ENCODE measurements around the gene CACNB2. TPM values are rescaled to one million over a fixed set of nuclear protein-coding genes. Genes with fewer than 3 reads are reported as not detected.
"Not testable (repeated sequence)": the region's sequence is repeated elsewhere in the genome, so short reads cannot be mapped to it uniquely, and the experiment has no call there.

The CACNB2 gene
- total RNA-seq, 2 donors from 2014 or later, result 4.5 to 56.7 TPM

DNA sequence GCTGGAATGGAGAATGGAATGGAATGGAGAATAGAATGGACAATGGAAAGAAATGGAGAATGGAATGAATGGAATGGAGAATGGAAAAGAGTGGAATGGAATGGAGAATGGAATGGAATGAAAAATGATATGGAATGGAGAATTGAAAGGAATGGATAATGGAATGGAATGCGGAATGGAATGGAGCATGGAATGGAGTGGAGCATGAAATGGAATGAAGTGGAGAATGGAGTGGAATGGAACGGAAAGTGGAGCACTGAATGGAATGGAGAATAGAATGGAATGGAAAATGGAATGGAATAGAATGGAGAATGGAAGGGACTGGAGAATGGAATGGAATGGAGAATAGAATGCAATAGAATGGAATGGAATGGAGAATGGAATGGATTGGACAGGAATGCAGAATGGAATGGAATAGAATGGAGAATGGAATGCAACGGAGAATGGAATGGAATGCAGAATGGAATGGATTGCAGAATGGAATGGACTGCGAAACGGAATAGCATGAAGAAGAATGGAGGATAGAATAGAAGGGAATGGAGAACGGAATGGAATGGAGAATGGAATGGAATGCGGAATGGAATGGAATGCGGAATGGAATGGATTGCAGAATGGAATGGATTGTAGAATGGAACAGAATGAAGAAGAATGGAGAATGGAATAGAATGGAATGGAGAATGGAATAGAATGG lies 421.8 kb downstream of the CACNB2 start:
- DNase-seq (ENCODE audit: low spot score) (no peak), ATAC-seq (ENCODE audit: insufficient number of reproducible peaks, low FRiP score, low read depth) (no peak)
- no peak overlapping the region for H3K27ac ChIP-seq
- H3K36me3 ChIP-seq, result no peaks in the 10 kb centered on the region
- TF ChIP-seq, protein P1, sequence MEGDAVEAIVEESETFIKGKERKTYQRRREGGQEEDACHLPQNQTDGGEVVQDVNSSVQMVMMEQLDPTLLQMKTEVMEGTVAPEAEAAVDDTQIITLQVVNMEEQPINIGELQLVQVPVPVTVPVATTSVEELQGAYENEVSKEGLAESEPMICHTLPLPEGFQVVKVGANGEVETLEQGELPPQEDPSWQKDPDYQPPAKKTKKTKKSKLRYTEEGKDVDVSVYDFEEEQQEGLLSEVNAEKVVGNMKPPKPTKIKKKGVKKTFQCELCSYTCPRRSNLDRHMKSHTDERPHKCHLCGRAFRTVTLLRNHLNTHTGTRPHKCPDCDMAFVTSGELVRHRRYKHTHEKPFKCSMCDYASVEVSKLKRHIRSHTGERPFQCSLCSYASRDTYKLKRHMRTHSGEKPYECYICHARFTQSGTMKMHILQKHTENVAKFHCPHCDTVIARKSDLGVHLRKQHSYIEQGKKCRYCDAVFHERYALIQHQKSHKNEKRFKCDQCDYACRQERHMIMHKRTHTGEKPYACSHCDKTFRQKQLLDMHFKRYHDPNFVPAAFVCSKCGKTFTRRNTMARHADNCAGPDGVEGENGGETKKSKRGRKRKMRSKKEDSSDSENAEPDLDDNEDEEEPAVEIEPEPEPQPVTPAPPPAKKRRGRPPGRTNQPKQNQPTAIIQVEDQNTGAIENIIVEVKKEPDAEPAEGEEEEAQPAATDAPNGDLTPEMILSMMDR (IDR thresholded peaks at IDR 0.05), result no peak
- H3K4me3 ChIP-seq, result no peak overlapping the region
- H3K27me3 ChIP-seq (replicated peaks; ENCODE audit: insufficient read depth), result no peaks in the 10 kb centered on the region
- H3K9me3 ChIP-seq, result peaks cover 5% of the 10 kb centered on the region
- H3K4me1 ChIP-seq (ENCODE audit: control insufficient read depth in 1 of 2, low read depth in 2 of 2), result no peaks in the 10 kb centered on the region

DNA sequence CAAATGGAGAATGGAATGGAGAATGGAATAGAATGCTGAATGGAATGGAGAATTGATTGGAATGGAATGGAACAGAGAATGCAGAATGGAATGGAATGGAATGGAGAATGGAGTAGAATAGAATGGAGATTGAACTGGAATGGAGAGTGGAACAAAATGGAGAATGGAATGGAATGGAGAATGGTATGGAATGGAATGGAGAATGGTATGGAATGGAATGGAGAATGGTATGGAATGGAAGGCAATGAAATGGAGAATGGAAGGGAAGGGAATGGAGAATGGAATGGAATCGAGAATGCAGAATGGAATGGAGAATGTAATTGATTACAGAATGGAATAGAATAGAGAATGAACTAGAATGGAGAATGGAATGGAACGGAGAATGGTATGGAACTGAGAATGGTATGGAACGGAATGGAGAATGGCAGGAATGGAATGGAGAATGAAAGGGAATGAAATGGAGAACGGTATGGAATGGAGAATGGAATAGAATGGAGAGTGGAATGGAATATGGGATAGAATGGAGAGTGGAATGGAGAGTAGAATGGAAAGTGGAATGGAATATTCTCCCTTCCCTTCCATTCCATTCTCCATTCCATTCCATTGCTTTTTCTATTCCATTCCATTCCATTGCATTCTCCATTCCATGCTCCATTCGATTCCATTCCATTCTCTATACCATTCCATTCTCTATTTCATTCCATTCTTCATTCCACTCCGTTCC lies 422.9 kb downstream of the CACNB2 start:
- DNase-seq (ENCODE audit: low spot score), result no peak
- no peak overlapping the region for H3K27ac ChIP-seq
- H3K9me3 ChIP-seq, result peaks cover 5% of the 10 kb centered on the region
- H3K4me3 ChIP-seq, result no peak overlapping the region
- H3K36me3 ChIP-seq, result no peaks in the 10 kb centered on the region
- no peaks in the 10 kb centered on the region for H3K4me1 ChIP-seq (ENCODE audit: control insufficient read depth in 1 of 2, low read depth in 2 of 2)
- ATAC-seq (ENCODE audit: insufficient number of reproducible peaks, low FRiP score, low read depth), result no peak
- TF ChIP-seq, protein P1 (IDR thresholded peaks at IDR 0.05), result no peak
- no peaks in the 10 kb centered on the region for H3K27me3 ChIP-seq (replicated peaks; ENCODE audit: insufficient read depth)

DNA sequence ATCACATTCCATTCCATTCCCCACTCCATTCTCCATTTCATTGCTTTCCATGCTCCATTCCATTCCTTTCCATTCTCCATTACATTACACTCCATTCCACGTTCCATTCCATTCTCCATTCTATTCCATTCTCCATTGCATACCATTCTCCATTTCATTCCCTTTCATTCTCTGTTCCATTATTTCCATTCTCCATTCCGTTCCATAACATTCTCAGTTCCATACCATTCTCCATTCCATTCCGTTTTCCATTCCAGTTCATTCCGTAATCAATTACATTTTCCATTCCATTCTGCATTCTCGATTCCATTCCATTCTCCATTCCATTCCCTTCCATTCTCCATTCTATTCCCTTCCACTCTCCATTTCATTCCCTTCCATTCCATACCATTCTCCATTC lies 424.8 kb downstream of the CACNB2 start:
- no peak for DNase-seq (ENCODE audit: low spot score)
- Histone ChIP-seq H3K27me3 (replicated peaks; ENCODE audit: insufficient read depth) (no peaks in the 10 kb centered on the region), H3K4me3 (no peak overlapping the region), H3K36me3 (no peaks in the 10 kb centered on the region), H3K27ac (no peak overlapping the region), H3K4me1 (ENCODE audit: control insufficient read depth in 1 of 2, low read depth in 2 of 2) (no peaks in the 10 kb centered on the region), H3K9me3 (peaks cover 5% of the 10 kb centered on the region)
- no peak for ATAC-seq (ENCODE audit: insufficient number of reproducible peaks, low FRiP score, low read depth)
- TF ChIP-seq, protein P1 (IDR thresholded peaks at IDR 0.05), result no peak

DNA sequence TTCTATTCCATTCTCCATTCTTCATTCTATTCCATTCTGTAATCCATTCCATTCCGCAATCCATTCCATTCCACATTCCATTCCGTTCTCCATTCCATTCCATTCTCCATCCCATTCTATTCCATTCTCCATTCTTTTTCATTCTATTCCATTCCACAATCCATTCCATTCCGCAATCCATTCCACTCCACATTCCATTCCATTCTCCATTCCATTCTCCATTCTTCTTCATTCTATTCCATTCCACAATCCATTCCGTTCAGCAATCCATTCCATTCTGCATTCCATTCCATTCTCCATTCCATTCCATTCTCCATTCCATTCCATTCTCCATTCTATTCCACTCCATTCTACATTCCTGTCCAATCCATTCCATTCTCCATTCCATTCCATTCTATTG lies 426.0 kb downstream of the CACNB2 start:
- ATAC-seq (ENCODE audit: insufficient number of reproducible peaks, low FRiP score, low read depth) (no peak), DNase-seq (ENCODE audit: low spot score) (no peak)
- TF ChIP-seq, protein P1 (IDR thresholded peaks at IDR 0.05), result no peak
- Histone ChIP-seq H3K4me3 (no peak overlapping the region), H3K4me1 (ENCODE audit: control insufficient read depth in 1 of 2, low read depth in 2 of 2) (no peaks in the 10 kb centered on the region), H3K27ac (no peak overlapping the region), H3K27me3 (replicated peaks; ENCODE audit: insufficient read depth) (no peaks in the 10 kb centered on the region), H3K9me3 (peaks cover 5% of the 10 kb centered on the region), H3K36me3 (no peaks in the 10 kb centered on the region)

DNA sequence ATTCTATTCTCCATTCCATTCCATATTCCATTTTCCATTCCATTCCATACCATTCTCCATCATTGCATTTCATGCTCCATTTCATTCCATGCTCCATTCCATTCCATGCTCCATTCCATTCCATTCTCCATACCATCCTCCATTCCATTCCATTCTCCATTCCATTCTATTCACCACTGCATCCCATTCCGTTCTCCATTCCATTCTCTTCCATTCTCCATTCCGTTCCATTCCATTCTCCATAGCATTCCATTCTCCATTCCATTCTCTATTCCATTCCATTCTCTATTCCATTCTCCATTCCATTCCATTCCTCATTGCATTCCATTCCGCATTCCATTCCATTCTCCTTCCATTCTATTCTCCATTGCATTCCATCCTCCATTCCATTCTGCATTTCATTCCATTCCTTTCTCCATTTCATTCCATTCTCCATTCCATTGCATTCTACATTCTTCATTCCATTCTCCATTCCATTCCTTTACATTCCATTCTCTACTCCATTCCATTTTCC lies 427.2 kb downstream of the CACNB2 start:
- Histone ChIP-seq H3K27me3 (replicated peaks; ENCODE audit: insufficient read depth) (no peaks in the 10 kb centered on the region), H3K4me1 (ENCODE audit: control insufficient read depth in 1 of 2, low read depth in 2 of 2) (no peaks in the 10 kb centered on the region), H3K9me3 (no peaks in the 10 kb centered on the region), H3K27ac (no peak overlapping the region), H3K36me3 (no peaks in the 10 kb centered on the region), H3K4me3 (no peak overlapping the region)
- ATAC-seq (ENCODE audit: insufficient number of reproducible peaks, low FRiP score, low read depth), result no peak
- TF ChIP-seq, protein P1 (IDR thresholded peaks at IDR 0.05), result no peak
- DNase-seq (ENCODE audit: low spot score), result no peak

DNA sequence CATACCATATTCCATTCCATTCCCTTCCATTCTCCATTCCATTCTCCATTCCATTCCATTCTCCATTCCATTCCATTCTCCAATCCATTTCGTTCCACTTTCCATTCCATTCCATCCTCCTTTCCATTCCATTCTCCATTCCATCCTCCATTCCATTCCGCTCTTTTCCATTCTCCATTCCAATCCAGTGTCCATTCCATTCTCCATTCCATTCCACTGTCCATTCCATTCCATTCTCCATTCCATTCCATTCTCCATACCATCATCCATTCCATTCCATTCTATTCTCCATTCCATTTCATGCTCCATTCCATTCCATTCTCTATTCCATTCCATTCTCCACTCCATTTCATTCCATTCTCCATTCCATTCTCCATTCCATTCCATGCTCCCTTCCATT lies 430.2 kb downstream of the CACNB2 start:
- H3K27me3 ChIP-seq (replicated peaks; ENCODE audit: insufficient read depth); ATAC-seq (ENCODE audit: insufficient number of reproducible peaks, low FRiP score, low read depth); H3K9me3 ChIP-seq; H3K36me3 ChIP-seq; DNase-seq (ENCODE audit: low spot score); H3K4me3 ChIP-seq; H3K27ac ChIP-seq; H3K4me1 ChIP-seq (ENCODE audit: control insufficient read depth in 1 of 2, low read depth in 2 of 2): not testable (repeated sequence)
